Hematopoietic multipotent progenitor cell (in vitro differentiated cells): Measurements from ENCODE around the gene PARP16. TPM values are rescaled to one million over a fixed set of nuclear protein-coding genes. Genes with fewer than 3 reads are reported as not detected.
"Not testable (repeated sequence)": the region's sequence is repeated elsewhere in the genome, so short reads cannot be mapped to it uniquely, and the experiment has no call there.

Experiments used
- DNase-seq, 3 donors: peaks; one replicate each; pipeline ENCODE4 v3.0.0-alpha.2; 2011 to 2015; ENCODE audit warnings: low read depth in 2 of 3, low spot score in 2 of 3
- total RNA-seq: library from RNA; depleted of rRNA; stranded (reverse); fragments of >200 nt; gene quantifications from one replicate; pipeline ENCODE4 v1.2.3, GENCODE V29; 2012

The PARP16 gene
- total RNA-seq, 1 donor, result 13.7 TPM

DNA sequence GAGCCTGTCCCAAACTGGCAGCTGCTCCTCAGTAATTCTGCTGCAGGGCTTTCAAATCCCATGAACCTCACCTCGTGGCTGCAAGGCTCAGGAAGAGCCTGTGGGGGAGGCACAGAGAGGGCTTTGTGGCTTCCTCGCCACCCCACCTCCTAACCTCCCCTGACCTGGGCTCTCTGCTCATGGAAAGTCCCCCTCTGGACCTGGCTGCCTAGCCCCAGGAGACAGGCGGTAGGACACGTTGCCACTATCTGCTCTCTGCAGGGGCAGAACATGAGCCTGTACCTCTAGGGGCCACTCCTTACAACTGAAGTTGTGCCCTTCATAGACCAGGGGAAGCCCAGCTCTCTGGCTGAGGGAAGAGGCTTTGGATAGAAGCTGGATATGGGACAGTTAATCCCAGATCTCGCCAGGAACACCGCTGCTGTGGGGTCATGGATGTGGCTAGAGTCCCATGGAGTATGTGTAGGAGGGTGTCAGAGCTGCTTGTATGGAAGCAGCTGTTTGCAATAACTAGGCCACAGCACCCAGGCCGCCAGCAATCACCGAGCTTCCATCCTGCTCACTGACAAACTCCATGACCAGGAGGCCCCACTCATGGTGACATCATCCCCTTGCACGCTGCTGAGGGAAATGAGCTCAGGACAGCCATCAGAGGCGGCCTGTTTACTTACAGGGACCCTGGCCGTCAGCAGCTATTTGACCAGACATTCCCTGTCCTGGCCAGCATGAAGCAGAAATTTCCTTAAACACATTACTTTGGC, 41.4 kb downstream of the PARP16 start:
- no peak for DNase-seq

DNA sequence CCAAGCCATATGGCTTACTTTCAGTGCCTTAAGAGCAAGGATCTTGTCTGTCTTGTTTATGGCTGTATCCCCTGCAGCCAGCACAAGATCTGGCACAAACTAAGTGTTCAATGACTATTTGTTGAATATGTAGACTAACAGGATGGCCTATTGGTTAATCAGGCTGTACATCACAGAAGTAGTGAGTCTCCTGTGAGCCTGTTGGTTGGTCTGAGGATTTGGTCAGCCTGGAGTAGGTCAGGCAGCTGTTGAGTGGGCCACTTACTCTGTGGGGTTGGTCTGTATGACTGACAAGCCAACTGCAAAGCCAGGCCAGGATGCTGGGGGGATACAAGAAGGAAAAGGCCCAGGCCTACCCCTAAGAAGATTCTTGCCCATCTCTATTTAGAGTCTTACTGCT, 42.0 kb downstream of the PARP16 start:
- no peak for DNase-seq

DNA sequence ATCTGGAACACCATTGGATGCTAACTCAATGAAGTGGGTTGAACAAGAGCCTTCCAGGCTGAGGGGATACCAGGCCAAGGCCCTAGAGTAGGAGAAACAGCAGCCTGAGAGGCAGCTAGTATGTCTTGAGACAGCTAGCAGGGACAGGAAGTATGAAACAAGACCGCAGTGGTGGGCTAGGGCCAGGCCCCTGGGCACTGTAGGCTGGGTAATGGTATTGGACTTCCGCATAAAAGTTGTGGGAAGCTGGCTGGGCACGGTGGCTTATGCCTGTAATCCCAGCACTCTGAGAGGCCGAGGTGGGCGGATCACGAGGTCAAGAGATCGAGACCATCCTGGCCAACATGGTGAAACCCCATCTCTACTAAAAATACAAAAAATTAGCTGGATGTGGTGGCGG, 50.2 kb downstream of the PARP16 start:
- DNase-seq, result not testable (repeated sequence)

DNA sequence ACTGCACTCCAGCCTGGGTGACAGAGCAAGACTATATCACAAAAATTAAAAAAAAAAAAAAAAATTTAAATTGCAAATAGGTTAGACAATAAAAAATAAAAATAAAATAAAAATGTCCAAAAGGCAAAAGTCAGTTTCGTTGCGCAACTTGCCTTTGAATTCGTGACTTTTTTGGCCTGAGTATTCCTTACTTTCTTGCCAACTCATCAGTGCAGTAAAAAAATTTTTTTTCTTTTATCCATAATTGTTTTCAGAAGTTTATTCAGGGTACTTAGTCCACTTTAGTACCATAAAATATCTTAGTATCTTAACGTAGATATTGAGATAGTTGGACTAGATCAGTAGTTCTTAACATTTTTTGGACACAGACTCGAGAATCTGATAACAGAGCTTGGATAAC, 53.0 kb downstream of the PARP16 start:
- no peak for DNase-seq

DNA sequence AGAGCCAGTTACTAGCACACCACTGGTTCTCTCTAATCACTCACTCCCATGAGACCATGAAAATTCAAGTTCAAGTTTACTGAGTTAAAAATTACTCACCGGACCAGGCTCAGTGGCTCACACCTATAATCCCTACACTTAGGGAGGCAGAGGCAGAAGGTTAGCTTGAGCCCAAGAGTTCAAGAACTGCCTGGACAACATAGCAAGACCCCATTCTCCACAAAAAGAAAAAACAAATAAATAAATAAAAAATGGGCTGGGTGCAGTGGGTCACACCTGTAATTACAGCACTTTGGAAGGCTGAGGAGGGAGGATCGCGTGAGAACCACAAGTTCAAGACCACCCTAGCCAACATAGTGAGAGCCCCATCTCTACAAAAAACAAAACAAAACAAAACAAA, 54.2 kb downstream of the PARP16 start:
- DNase-seq, result no peak

DNA sequence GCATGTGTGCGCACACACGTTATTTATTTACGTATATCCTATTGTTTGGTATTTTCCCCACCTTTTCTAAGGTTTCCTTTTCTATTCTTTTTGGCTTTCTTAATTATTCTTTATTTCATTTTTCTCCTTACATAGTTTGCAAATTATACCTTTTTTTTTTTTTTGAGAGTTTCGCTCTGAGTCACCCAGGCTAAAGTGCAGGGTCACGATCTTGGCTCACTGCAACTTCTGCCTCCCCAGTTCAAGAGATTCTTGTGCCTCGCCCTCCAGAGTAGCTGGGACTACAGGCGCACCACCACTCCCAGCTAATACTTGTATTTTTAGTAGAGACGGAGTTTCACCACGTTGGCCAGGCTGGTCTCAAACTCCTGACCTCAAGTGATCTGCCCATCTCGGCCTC, 55.4 kb downstream of the PARP16 start:
- no peak for DNase-seq

DNA sequence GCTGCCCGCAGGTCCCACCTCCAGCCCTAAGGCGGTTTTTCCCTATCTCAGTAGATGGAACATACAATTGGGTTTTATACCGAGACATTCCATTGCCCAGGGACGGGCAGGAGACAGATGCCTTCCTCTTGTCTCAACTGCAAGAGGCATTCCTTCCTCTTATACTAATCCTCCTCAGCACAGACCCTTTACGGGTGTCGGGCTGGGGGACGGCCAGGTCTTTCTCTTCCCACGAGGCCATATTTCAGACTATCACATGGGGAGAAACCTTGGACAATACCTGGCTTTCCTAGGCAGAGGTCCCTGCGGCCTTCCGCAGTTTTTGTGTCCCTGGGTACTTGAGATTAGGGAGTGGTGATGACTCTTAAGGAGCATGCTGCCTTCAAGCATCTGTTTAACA, 59.8 kb downstream of the PARP16 start:
- DNase-seq, result not testable (repeated sequence)

DNA sequence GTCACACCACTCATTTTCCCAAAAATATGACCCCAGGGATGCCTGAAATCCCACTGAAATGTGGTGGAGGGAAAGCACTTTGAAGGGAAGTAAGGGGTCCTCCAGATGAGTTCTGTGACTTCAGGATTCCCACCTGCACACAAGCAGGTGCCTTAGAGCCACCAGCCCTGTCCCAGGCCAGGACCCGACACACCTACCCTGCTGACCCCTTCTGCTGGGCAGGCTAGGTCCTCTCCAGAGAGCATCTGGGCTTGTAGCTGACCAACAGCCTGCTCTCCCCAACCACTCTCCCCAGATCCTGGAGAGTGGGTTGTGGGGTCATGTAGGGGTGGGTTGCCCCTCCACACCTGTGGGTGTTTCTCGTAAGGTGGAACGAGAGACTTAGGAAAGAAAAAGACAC, 60.5 kb downstream of the PARP16 start:
- DNase-seq, result no peak

DNA sequence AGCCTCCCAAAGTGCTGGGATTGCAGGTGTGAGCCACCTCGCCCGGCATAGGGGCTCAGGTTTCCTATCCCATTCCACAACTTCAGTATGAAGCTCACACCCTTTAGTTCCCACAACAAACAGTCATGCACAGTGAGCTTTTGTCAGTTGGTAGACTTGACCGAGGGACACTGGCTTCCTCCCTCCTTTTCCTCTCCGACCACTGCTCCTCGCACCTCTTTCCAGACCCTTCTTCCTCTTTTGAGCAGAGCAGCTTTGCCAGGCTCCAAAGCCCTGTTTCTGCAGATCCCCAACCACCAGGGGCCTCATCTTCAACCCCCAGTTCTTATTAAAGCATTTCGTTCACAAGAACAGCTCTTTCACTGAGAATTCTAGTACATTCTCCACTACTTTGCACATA, 62.7 kb downstream of the PARP16 start:
- peak in 2 of 3 donors; percentile 5 to 35 for DNase-seq

DNA sequence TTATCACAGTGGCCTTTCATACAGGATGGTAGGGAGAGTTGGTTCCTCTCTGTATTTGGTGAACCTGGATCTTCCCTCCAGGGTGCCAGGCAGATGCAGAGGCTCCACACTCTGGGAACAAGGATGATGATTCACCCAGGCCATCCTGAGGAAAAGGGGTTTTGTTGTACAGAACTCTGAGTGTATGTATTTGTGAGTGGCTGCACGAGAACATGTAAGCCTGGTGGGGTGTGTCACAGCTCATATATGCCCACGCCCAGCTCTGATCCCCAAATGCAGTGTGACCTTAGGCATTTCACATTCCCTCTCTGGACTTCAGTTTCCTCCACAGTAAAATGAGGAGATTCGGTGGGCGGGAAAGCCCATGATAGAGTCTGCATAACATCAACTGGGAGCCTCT, 63.8 kb downstream of the PARP16 start:
- DNase-seq, result no peak

DNA sequence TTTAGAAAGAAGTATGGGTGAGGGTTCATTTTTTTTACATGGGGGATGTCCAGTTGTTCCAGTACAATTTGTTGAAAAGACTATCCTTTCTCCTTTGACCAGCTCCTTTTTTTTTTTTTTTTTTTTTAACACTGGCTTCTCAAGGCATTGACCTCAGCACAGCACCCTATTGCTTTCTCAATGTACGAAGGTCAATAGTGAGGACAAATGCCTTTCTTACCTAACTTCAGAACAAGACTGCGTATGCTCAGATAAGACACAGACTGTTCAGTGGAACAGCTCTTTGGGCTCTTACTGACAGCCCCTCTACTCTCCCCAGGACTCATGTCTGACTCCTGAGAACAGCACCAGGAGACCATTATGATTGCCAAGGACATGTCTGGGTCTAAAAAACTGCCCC, 65.0 kb downstream of the PARP16 start:
- DNase-seq, result no peak

DNA sequence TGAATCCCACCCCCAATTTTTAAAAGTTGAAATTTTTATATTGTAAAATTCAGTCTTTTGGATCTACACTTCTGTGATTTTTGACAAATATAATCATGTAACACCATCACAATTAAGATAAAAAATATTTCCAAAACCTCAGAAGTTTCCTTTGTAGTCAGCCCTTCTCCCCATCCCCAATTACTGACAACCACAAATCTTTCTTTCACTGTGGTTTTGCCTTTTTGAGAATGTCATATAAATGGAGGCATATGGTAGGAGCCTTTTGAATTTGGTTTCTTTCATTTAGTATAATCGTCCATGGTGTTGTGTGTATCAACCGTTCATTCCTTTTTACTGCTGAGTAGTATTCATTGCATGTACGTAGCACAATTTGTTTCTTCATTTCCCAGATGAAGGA, 67.5 kb downstream of the PARP16 start:
- no peak for DNase-seq

DNA sequence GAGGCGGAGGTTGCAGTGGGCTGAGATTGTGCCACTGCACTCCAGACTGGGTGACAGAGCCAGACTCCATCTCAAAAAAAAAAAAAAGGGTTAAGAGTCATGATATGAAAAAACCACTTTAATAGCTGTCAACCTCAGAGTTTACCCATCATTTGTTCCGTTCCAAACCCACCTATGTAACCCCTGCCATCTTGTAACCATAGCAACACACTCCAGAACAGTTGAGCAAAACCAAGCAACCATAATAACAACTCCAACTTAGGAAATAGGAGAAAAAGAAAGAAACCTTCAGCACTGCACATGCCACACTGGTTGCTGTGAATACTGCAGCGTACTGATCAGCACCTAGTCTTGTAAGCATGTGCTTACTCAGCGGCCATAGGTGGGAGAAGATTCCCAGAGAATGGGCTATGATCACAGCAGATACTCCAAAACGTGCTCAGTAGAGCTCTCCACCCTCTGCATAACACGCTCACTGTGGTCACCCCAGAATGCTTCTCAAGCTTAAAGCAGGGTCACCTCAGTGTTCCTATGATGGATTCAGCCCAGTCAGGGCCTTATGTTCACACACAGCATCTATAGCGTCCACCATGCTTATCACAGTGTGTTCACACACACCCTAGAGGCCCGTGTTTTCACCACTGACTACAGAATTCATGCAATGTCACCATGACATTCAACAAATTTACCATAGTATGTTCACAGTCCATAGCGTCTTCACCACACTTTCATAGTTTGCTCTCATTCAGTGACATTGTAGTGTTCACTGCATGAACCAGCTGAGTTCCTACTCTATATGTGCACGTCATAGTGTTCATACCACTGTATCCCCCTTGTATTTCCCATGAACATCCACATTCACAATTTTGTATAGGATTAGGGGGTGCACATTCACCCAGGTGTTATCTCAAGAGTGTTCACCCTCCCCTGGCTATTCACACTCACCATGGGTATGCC, 68.9 kb downstream of the PARP16 start:
- peak in 1 of 3 donors; percentile 56 for DNase-seq

DNA sequence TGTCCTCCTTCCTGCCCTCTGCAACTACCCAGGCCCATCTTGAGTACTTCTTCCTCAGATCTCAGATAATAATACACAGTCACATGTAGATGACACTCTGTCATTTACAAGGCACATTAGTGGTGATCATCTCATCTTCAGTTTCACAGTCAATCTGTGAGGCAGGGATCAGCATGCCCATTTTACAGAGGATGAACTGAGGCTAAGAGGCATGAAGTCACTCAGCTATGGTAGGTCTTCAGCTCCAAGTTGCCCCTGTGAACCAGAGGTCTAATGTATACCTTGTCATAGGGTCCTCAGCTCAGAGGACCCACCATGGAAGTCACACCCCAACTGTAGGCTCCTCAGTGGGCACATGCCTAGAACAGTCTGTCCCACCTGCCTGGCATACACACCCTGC, 71.2 kb downstream of the PARP16 start:
- no peak for DNase-seq

DNA sequence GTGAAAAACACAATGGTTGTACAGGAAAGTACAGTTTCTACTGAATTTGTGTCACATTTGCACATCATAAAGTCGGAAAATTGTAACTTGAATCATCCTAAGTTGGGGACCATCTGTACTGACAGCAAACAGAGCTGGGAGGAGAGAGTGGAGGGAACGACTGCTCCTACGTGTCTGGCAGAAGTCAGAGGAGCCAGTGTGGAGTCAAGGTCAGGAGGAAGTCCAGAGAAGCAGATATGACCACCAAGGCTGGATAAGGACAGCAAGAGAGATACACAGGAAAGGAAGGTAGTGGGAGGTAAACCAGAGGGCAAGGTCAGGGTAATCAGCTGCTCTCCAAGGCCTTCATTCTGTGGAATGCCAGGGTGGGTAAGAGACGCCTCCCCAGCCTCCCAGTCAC, 72.7 kb downstream of the PARP16 start:
- DNase-seq, result no peak

DNA sequence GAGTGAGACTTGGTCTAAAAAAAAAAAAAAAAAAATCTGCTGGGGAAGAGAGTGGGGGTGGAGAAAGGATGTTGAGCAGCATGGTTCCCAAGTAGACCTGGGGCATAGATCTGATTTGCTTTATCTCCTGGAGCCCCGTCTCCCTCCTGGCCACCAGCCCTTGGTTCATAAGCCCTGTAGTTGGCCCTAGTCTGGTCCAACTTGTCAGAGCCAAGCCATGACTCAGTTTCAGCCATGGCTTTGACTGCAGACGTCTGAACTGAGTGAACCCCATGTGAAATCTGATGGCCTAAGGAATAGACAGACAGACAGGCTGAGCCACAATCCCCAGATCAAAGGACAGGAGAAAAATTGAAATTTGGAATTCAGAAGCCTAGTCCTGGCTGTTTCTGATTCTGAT, 73.4 kb downstream of the PARP16 start:
- no peak for DNase-seq

DNA sequence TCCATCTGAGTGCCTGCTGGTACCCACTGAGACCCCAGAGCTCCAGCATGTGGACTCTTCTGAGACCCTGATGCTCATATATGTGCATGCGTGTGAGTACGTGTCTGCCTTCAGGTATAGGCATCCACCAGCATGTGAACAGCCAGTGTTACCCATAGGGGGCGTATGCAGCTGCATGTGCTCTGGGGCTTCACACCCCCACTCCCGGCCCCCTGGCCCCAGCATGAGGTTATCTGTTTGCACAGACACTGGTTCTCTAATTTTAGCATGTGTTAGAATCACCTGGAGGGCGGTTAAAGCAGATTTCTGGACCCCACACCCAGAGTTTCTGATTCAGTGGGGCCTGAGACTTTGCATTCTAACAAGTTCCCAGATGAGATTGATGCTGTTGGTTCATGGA, 74.6 kb downstream of the PARP16 start:
- peak in 2 of 3 donors; percentile 49 to 66 for DNase-seq

DNA sequence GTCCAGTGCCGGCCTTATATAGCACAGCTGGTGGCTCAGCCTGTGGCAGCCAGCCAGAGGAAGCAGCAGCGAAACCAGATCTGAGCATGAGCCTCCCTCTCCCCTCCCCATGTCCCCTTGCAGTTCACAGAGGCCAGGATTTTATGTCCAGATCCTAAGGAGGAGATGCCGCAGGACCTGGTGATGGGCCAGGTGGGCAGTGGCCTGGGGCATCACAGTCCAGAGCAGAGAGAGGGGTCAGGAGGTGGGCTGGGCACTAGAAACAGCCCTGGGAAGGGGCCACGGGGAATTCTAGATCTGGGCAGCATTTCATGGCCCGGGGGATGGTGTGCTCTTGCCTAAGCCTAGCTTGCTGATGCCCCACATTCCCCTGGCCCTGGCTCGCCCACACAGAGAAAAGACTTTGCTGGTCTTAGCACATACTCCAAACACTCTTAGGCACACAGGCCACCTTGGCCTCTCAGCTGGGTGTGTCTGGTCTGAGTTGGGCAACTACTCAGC, 75.2 kb downstream of the PARP16 start:
- peak in 1 of 3 donors; percentile 36 for DNase-seq

DNA sequence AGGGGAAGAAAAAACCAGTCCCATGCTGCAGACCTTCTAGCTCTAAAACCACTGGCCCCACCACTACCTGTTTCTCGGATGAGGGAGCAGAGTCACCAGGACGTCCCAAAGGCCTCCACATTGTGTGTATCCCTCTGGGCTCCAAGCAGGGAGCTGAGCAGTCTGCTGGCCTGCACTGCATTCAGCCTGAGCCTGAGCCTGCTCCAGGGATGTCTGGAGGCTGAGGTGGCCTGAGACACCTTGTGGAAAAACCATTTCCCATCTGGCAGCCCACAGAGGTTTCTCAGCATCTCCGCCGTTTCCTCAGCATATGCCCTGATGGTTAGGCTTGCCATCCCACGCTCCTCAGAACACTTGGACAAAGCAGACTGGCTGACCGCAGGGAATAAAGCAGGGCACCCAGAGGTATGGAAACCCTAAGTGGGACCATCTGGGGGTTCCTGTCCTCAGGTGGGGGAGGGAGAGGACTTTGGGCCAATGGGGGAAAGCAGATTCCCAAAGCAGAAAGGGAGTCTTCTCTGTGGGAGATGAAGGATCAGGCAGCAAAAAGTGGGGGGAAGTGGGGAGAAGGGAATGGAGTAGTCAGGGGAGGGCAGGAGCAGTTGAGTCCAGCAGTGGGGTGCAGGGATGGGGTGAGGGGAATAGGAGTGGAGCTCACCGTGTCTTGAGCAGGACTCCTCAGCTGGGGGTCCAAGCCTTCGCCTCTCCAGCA, 75.8 kb downstream of the PARP16 start, which contains the start of gene CILP:
TSS of gene CILP (minus strand) at position 704 of the 712 bp plus-strand sequence. CDS start 1,718 bp downstream, outside the sequence.
- DNase-seq, result no peak

DNA sequence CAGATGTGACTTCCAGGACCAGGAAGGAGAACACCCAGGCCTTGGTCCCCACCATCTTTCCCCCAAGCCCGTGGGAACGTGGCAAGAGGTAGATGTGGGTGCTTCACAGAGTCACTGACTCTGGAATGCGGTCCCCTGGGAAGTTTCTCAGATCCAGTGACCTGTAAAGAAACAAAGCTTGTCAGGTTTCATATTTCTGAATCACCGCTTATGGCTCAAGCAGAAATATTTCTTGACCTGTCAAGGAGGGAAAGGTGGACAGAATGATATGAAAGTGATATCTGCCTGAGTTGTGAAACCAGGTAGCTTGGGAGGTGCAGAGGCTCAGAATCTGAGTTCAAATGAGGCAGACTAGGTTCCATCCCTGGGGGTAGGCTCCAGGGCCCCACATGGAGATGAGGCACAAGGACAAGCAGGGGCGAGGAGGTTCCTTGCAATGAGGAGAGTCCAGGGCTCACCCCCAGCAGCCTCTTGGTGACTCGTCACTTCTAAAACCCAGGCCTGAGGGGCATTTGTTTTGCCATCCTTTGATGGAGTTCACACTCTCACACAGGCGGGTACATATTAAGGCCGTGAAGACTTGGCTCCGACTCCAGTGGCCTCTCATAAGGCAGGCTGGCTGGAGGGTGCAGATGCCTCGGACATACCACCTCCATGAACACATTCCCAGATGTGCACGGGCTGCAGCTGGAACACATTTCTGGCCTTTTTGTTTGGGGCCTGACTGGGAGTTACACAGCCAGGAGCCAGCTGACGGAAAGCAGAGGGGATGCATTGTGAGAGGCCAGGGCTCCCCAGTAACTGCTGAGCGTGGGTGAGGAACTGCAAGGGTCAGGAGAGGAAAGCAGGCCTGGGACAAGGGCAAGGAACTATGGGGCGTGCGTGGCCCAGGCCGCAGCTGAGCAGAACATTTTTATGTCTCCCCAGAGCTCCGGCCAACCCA, 76.7 kb downstream of the PARP16 start:
- no peak for DNase-seq
